Measurements from ENCODE around the gene GAL3ST1.
"Not testable (repeated sequence)": the region's sequence is repeated elsewhere in the genome, so short reads cannot be mapped to it uniquely, and the experiment has no call there.

GAL3ST1 gene

DNA sequence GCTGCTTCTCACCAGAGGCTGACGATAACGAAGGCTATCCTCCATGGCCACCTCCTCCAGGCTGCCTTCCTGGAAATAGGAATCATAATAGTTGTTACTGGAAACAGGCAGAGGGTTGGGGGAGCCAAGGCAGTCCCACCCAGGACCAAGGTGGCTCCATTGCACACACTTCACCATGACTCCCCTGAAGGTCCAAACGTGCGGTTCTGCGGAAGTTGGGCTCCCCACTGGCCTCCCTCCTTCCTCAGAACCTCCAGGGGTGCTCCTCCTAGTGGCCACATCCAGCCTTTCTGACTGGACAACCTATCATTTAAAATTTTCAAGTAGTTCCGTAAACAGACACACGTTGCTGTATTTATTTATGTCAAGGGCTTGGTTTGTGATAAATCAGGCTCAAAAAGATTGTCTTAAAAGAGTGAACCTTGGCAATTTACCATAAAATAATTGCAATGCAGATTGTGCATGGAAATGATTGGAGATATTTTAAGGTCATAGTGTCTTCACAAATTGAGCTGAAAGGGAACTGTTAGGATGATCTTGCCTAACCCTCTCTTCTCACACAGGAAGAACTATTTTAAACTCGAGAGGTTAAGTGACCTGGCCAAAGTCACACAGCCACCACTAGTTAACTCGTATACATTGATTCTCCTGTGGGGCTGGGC lies 31.1 kb upstream of the GAL3ST1 start:
- no peak overlapping the region for H3K27ac Mint-ChIP-seq
- H3K27me3 Mint-ChIP-seq = no peaks in the 10 kb centered on the region
- no peak for ATAC-seq
- H3K4me1 Mint-ChIP-seq = peaks cover 59% of the 10 kb centered on the region
- H3K9me3 Mint-ChIP-seq = no peaks in the 10 kb centered on the region
- no peaks in the 10 kb centered on the region for H3K36me3 Mint-ChIP-seq
- no peak overlapping the region for H3K4me3 Mint-ChIP-seq

DNA sequence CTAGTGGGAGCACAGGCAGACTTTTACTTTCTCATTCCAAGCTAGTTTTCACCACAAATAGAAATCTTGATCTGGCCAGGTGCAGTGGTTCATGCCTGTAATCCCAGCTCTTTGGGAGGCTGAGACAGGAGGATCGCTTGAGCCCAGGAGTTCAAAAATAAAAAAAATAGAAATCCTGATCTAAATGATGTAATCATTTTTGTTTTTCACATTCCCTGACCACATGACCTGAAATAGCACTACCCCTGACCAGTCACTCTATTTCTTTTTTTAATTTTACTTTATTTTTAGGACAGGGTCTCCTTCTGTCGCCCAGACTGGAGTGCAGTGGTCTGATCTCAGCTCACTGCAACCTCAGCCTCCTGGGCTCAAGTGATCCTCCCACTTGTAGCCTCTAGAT lies 30.3 kb upstream of the GAL3ST1 start:
- Mint-ChIP-seq H3K27me3 (no peaks in the 10 kb centered on the region), H3K27ac (no peak overlapping the region), H3K9me3 (no peaks in the 10 kb centered on the region), H3K36me3 (no peaks in the 10 kb centered on the region), H3K4me3 (no peak overlapping the region), H3K4me1 (peaks cover 51% of the 10 kb centered on the region)
- ATAC-seq = no peak

DNA sequence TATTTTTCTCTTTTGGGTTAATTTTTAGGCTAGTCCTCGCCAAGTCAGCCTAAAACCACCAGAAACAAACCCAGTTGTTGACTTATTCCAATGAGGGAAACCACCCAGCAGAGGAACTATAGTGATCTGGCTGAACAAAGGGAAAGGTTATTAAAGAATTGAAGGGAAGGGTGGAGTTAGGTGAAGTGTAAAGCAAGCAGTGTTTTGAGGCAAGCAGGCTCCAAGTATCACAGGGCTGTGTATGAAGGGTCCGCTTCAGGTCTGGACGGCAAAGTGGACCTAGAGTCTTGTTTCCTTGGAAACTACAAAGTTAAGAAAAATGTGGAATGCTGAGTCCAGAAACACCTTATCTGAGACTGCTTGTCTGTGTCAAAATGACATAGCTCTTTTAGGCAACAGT lies 29.3 kb upstream of the GAL3ST1 start:
- Mint-ChIP-seq H3K36me3 (no peaks in the 10 kb centered on the region), H3K4me3 (no peak overlapping the region), H3K9me3 (no peaks in the 10 kb centered on the region), H3K27me3 (no peaks in the 10 kb centered on the region), H3K27ac (no peak overlapping the region), H3K4me1 (peaks cover 42% of the 10 kb centered on the region)
- ATAC-seq = no peak

DNA sequence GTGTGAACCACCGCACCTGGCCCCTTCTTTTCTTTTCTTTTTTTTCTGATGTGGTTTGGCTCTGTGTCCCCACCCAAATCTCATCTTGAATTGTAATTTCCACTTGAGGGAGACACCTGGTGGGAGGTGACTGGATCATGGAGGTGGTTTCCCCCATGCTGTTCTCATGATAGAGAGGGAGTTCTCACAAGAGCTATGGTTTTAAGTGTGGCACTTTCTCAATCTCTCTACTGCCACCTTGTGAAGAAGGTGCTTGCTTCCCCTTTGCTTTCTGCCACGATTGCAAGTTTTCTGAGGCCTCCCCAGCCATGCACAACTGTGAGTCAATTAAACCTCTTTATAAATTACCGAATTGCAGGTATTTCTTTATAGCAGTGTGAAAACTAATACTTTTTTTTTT lies 27.6 kb upstream of the GAL3ST1 start:
- ATAC-seq = no peak
- H3K4me3 Mint-ChIP-seq = no peak overlapping the region
- H3K27ac Mint-ChIP-seq = peak overlapping the region; percentile 53

DNA sequence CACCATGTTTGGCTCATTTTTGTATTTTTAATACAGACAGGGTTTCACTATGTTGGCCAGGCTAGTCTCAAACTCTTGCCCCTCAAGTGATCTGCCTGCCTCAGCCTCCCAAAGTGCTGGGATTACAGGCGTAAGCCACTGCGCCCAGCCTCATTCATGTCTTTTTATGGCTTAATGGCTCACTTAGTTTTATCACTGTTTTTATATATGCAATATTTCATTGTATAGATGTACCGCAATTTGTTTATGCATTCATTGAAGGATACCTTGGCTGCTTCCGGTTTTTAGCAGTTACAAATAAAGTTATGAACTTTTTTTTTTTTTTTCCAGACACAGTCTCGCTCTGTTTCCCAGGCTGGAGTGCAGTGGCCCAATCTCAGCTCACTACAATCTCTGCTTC lies 27.0 kb upstream of the GAL3ST1 start:
- Mint-ChIP-seq H3K27ac (no peak overlapping the region), H3K27me3 (no peaks in the 10 kb centered on the region), H3K4me1 (peaks cover 18% of the 10 kb centered on the region), H3K36me3 (no peaks in the 10 kb centered on the region), H3K4me3 (no peak overlapping the region), H3K9me3 (no peaks in the 10 kb centered on the region)
- ATAC-seq = no peak

More for the DNA sequence above, 27.6 kb upstream of the GAL3ST1 start:
- peaks cover 24% of the 10 kb centered on the region for H3K4me1 Mint-ChIP-seq
- no peaks in the 10 kb centered on the region for H3K9me3 Mint-ChIP-seq
- H3K36me3 Mint-ChIP-seq = no peaks in the 10 kb centered on the region
- H3K27me3 Mint-ChIP-seq = no peaks in the 10 kb centered on the region

DNA sequence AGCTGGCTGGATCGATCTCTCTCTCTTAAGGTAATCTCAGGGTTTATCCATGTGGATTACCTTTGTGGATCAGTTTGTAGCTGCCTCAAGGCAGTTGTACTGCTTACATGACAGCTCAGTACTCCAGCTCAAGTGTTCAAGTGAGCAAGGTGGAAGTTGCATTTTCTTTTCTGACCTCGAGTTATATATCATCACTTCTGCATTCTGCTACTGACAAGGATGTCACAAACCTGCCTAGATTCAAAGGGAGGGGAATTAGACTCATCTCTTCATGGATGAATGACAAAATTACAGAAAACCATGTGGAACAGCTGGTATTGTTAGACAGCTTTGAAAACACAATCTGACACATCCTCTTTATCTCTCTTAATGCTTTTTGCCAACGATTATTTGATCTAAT lies 26.5 kb upstream of the GAL3ST1 start:
- H3K27ac Mint-ChIP-seq = no peak overlapping the region
- H3K4me3 Mint-ChIP-seq = no peak overlapping the region
- ATAC-seq = no peak
- H3K36me3 Mint-ChIP-seq = no peaks in the 10 kb centered on the region
- H3K9me3 Mint-ChIP-seq = no peaks in the 10 kb centered on the region
- peaks cover 14% of the 10 kb centered on the region for H3K4me1 Mint-ChIP-seq
- H3K27me3 Mint-ChIP-seq = no peaks in the 10 kb centered on the region

DNA sequence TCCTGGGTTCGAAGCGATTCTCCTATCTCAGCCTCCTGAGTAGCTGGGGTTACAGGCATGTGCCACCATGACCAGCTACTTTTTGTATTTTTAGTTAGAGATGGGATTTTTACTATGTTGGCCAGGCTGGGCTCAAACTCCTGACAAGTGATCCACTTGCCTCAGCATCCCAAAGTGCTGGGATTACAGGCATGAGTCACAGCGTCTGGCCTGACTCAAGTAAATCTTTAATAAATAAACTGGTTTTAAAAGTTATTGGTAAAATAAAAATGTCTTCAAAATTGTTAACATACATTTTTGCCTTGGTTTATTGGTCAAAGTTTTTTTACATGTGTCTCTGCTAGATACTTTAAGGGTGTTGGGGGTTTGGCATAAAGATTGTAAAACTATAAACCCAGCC lies 24.5 kb upstream of the GAL3ST1 start:
- no peak overlapping the region for H3K4me3 Mint-ChIP-seq
- no peaks in the 10 kb centered on the region for H3K27me3 Mint-ChIP-seq
- no peak overlapping the region for H3K27ac Mint-ChIP-seq
- H3K36me3 Mint-ChIP-seq = no peaks in the 10 kb centered on the region
- H3K9me3 Mint-ChIP-seq = no peaks in the 10 kb centered on the region
- no peak for ATAC-seq
- peaks cover 8% of the 10 kb centered on the region for H3K4me1 Mint-ChIP-seq

DNA sequence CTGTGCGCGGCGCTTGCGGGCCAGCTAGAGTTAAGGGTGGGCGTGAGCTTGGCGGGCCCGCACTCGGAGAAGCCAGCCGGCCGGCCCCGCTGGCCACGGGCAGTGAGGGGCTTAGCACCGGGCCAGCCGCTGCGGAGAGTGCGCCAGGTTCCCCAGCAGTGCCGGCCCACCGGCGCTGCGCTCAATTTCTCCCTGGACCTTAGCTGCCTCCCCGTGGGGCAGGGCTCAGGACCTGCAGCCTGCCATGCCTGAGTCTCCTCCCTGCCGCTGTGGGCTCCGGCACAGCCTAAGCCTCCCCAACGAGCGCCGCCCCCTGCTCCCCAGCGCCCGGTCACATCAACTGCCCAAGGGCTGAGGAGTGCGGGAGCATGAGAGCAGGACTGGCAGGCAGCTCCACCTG lies 22.4 kb upstream of the GAL3ST1 start:
- Mint-ChIP-seq H3K36me3 (no peaks in the 10 kb centered on the region), H3K27me3 (no peaks in the 10 kb centered on the region), H3K9me3 (no peaks in the 10 kb centered on the region), H3K27ac (no peak overlapping the region), H3K4me1 (peaks cover under 1% of the 10 kb centered on the region), H3K4me3 (no peak overlapping the region)
- ATAC-seq = no peak

DNA sequence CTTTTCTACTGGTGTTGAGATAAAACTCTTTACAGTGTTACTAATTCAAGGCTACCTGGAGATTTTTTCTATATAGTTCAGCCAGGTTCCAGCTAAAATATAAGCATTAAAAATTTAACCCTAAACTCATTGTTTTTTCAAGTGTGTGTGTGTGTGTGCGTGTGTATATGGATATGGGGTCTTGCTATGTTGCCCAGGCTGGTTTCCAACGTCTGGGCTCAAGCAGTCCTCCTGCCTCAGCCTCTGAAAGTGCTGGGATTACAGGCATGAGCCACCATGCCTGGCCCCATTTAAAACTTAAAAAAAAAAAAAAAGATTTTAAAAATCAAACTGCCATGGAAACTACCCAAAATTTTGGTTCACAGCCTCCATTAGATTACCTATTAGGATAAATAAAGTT lies 21.7 kb upstream of the GAL3ST1 start:
- no peaks in the 10 kb centered on the region for H3K36me3 Mint-ChIP-seq
- H3K4me1 Mint-ChIP-seq = no peaks in the 10 kb centered on the region
- H3K27me3 Mint-ChIP-seq = no peaks in the 10 kb centered on the region
- no peaks in the 10 kb centered on the region for H3K9me3 Mint-ChIP-seq
- no peak for ATAC-seq
- no peak overlapping the region for H3K4me3 Mint-ChIP-seq
- H3K27ac Mint-ChIP-seq = no peak overlapping the region

DNA sequence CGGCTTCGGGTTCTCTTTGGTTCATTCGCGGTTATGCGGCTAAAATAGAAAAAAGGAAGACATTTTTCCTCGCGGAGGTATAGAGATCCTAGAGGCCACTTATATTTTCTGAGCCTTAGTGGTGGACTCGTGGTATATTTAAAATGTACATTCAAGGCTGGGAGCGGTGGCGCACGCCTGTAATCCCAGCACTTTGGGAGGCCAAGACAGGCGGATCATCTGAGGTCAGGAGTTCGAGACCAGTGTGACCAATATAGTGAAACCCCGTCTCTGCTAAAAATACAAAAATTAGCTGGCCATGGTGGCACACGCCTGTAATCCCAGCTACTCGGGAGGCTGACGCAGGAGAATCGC lies 17.9 kb upstream of the GAL3ST1 start:
- not testable (repeated sequence) for H3K4me1 Mint-ChIP-seq, ATAC-seq, H3K4me3 Mint-ChIP-seq, H3K27me3 Mint-ChIP-seq, H3K9me3 Mint-ChIP-seq, H3K27ac Mint-ChIP-seq
- H3K36me3 Mint-ChIP-seq = peaks cover 21% of the 10 kb centered on the region

DNA sequence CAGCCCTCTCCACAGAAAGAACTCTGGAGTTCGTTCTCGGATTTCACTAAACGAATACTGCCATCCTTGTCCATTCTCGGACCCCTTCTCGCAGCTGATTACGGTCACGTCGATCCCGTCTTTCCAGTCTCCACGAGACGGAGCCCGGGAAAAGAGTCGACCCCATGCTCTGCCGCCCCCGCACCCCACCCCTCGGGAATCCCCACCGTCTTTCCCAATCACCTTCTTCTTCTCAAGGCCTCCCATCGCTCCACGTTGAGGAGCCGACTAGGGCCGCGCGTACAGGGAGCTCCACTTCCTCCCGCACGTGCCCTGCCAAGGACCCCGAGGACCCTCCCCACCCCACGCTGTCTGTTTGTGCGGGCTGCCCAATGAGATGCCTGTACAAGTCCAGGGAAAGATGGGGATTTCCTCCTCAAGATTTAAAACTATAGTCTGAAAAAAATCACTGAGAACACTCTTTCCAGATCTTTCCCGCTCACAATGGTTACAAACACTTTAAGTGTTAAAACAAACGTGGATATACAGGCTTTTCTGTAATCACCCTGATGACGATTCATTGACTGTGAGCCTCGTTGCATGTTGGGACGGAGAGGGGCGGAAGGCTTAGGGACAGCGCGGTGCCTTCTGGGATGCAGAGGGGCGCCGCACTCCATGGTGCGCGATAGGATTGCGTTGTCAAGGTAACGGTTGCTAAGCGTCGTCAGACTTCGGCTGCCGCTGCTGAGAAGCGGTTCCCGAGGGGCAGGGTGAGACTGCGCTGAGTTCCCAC lies 17.3 kb upstream of the GAL3ST1 start, which contains the start of gene PES1:
PES1 (minus strand) TSS at position 323 of the 772 bp plus-strand sequence; CDS start at position 246, 77 bp downstream.
- no peaks in the 10 kb centered on the region for H3K27me3 Mint-ChIP-seq
- no peak within 1 kb of the TSS for H3K4me3 Mint-ChIP-seq
- H3K4me1 Mint-ChIP-seq = no peaks in the 10 kb centered on the region
- peaks cover 26% of the 10 kb centered on the region for H3K36me3 Mint-ChIP-seq
- no peak within 1 kb of the TSS for H3K27ac Mint-ChIP-seq
- ATAC-seq = peak; percentile 100
- no peaks in the 10 kb centered on the region for H3K9me3 Mint-ChIP-seq

DNA sequence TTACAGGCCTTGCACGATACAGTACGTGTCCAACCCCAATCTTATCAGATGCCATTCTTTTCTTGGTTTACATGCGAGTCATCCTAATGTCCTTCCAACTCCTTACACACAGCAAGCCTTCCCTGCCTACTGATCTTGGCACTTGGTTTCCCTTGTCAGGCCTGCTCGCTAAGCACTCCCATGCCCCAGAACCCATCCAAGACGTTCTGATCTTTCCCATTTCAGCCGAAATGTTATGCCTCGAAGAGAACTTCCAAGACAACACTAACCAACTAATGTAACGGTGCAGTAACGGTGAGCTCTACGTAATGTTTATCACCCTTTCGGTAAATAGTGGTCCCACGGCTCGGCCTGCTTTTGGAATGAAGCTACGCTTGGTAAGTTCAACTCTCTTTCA lies 16.7 kb upstream of the GAL3ST1 start:
- Mint-ChIP-seq H3K36me3 (peaks cover 32% of the 10 kb centered on the region), H3K4me1 (no peaks in the 10 kb centered on the region), H3K27ac (no peak overlapping the region), H3K4me3 (no peak overlapping the region), H3K9me3 (no peaks in the 10 kb centered on the region), H3K27me3 (no peaks in the 10 kb centered on the region)
- no peak for ATAC-seq

DNA sequence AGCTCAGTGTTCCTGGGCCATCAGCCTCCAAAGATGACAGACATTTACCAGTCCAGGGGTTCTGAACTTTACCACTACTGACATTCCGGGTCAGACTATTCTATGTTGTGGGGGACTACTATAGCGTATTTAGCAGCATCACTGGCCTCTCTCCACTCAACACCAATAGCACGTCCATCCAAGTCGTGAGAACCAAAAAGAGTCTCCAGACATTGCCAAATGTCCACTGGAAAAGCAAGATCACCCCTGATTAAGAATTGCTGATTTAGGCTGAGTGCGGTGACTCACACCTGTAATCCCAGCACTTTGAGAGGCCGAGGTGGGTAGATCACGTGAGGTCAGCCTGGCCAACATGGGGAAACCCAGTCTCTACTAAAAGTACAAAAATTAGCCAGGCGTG lies 11.9 kb upstream of the GAL3ST1 start:
- Mint-ChIP-seq H3K27me3 (no peaks in the 10 kb centered on the region), H3K4me3 (no peak overlapping the region), H3K27ac (no peak overlapping the region), H3K4me1 (no peaks in the 10 kb centered on the region), H3K36me3 (peaks cover 76% of the 10 kb centered on the region), H3K9me3 (no peaks in the 10 kb centered on the region)
- no peak for ATAC-seq

DNA sequence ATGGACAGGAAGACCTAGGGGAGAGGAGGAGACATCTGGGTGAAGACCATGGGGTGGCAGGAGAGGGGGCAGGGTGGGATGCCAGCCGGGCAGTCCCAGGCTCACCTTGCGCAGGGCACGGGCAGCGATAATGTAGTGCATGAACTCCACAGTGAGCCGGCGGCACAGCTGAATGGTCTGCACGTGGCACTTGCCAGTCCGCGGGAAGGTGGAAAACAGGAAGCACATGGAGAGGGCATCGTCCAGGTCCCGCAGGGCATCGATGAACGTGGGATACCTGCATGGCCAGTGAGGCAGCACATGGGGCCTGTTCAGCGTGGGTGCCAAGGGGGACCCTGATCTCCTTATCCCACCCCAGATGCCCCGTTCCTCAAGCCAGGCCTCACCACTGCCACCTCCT lies 10.0 kb upstream of the GAL3ST1 start:
- no peak for ATAC-seq
- Mint-ChIP-seq H3K36me3 (peaks cover 90% of the 10 kb centered on the region), H3K9me3 (no peaks in the 10 kb centered on the region), H3K27ac (no peak overlapping the region), H3K27me3 (no peaks in the 10 kb centered on the region), H3K4me3 (no peak overlapping the region), H3K4me1 (no peaks in the 10 kb centered on the region)

DNA sequence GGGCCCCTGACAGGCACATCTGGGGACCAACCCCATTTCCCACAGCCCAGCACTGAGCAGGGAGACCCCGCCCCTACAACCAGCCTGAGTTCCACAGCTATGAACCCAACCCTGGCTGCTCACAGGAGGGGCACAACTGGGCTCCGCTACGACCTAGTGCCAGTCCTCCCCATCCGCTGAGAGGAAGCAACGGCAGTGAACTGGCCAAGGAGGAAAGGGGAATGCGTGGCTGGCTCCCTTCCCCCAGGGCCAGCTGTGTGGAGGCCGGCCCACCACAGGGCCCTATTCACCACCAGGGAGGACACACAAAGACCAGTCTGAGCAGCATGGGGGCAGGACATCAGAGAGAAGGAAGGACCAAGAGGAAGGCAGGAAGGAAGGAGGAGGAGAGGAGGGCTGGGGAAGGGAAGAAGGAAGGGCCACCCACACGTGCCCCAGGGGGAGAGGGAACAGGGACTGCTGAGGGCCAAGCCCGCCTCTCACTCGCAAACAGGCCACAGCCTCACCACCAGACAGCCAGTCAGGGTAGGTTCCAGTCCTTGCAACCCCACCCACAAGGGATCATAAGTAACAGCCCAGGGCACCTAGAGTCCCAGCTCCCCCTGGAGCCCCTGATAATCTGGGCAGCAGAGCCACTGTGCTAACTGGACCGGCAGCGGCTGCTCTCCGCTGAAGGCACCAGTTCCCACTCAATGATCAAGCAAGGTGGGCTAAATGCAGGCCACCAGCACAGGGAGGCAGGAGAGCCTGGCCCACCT lies 8.5 kb upstream of the GAL3ST1 start:
- H3K36me3 Mint-ChIP-seq = peaks cover 96% of the 10 kb centered on the region

DNA sequence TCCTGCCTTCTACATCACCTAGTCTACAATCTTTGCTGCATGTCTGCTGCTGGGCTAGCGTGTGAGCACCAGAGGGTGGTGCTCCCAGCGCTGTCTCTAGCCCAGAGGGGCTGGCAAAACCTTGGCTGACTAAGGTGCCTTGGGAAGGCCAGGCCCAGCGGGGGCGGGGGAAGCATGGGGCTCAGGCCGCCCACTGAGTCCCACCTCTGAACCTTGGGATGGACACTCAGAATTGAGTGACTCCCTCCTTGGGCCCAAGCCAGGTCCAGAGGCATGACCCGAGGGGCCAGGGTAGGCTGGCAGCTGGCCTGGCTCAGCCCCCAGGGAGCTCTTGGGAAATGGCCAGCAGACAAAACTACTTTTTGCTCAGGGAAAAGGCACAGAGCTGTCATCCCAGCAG lies 7.6 kb upstream of the GAL3ST1 start:
- Mint-ChIP-seq H3K36me3 (peaks cover 96% of the 10 kb centered on the region), H3K9me3 (no peaks in the 10 kb centered on the region), H3K27ac (no peak overlapping the region), H3K27me3 (no peaks in the 10 kb centered on the region), H3K4me1 (no peaks in the 10 kb centered on the region), H3K4me3 (no peak overlapping the region)
- no peak for ATAC-seq

More for the DNA sequence above, 8.5 kb upstream of the GAL3ST1 start:
- Mint-ChIP-seq H3K27ac (no peak overlapping the region), H3K9me3 (no peaks in the 10 kb centered on the region), H3K27me3 (no peaks in the 10 kb centered on the region), H3K4me1 (no peaks in the 10 kb centered on the region), H3K4me3 (no peak overlapping the region)
- ATAC-seq = no peak

Data from stimulated activated memory B cell treated with anti-CD40 and anti-IgM and Interleukin-4, amounts not matched to agents 10 μg/mL and 1 μg/mL and 100 μg/mL, for 72 hours (primary cell).